Measurements from ENCODE around the gene CCL2. TPM values are rescaled to one million over a fixed set of nuclear protein-coding genes. Genes with fewer than 3 reads are reported as not detected.

CCL2 gene
- total and polyA plus RNA-seq, 2 of the 8 experiments (the other 6 are each of a cell fraction or from before 2014, with no cell fraction given): 3.0 to 3.7 TPM

- Histone ChIP-seq H2BK5ac (ENCODE audit: low read depth, low read length) (no peak overlapping the region), H3K4me2 (ENCODE audit: insufficient read depth in 1 of 2, low read depth in 2 of 2, low read length in 2 of 2) (no peak overlapping the region), H3K18ac (ENCODE audit: extremely low read depth, low read length) (no peak overlapping the region), H4K91ac (replicated peaks; ENCODE audit: insufficient read length, low read length) (no peak overlapping the region), H2BK20ac (ENCODE audit: low read length) (no peak overlapping the region), H3K23ac (ENCODE audit: insufficient read length) (no peak overlapping the region), H2AFZ (ENCODE audit: low read length) (peak overlapping the region; percentile 64), H2AK5ac (ENCODE audit: low read depth, low read length) (no peak overlapping the region), H3K4ac (replicated peaks; ENCODE audit: insufficient read length, low read depth, low read length) (no peak overlapping the region), H3K9me3 (ENCODE audit: insufficient read depth in 2 of 2, low read depth in 1 of 2, low read length in 1 of 2) (no peaks in the 10 kb centered on the region), H2BK15ac (ENCODE audit: low read length) (no peak overlapping the region), H3K4me1 (replicated peaks in 1 of 4; ENCODE audit: control insufficient read depth in 3 of 4, insufficient read depth in 4 of 4, low read length in 3 of 4) (no peaks in the 10 kb centered on the region), H3K4me3 (ENCODE audit: extremely low read depth in 1 of 4, insufficient read depth in 2 of 4, low read depth in 3 of 4, low read length in 4 of 4) (no peak overlapping the region), H4K8ac (ENCODE audit: extremely low read depth, insufficient read depth, low read length) (no peak overlapping the region), H2BK12ac (ENCODE audit: low read depth, low read length) (no peak overlapping the region), H2BK120ac (replicated peaks; ENCODE audit: low read depth, low read length) (no peak overlapping the region), H4K20me1 (replicated peaks in 1 of 2; ENCODE audit: control insufficient read depth in 1 of 2, insufficient read depth in 2 of 2, low read length in 2 of 2) (no peaks in the 10 kb centered on the region), H3K36me3 (ENCODE audit: control insufficient read depth in 2 of 4, insufficient read depth in 4 of 4, low read length in 3 of 4) (no peaks in the 10 kb centered on the region), H3K14ac (ENCODE audit: insufficient read length) (no peak overlapping the region), H4K5ac (ENCODE audit: insufficient read length, low read depth, low read length) (no peak overlapping the region), H3K79me2 (ENCODE audit: control insufficient read depth in 1 of 2, insufficient read depth in 2 of 2, low read length in 2 of 2) (no peaks in the 10 kb centered on the region), H3K56ac (replicated peaks; ENCODE audit: insufficient read length, low read depth, low read length) (no peak overlapping the region), H3K27ac (ENCODE audit: low read depth, low read length) (no peak overlapping the region), H3K23me2 (ENCODE audit: low read depth, low read length) (no peaks in the 10 kb centered on the region), H3K27me3 (replicated peaks in 1 of 4; ENCODE audit: control insufficient read depth in 3 of 4, extremely low read depth in 1 of 4, insufficient read depth in 3 of 4, low read length in 3 of 4) (no peaks in the 10 kb centered on the region), H3K79me1 (ENCODE audit: low read depth, low read length) (no peaks in the 10 kb centered on the region), H3K9ac (replicated peaks in 1 of 4; ENCODE audit: extremely low read depth in 1 of 4, low read depth in 3 of 4, low read length in 3 of 4) (no peak overlapping the region)
- TF ChIP-seq SAP30 (IDR thresholded peaks at IDR 0.05; ENCODE audit: insufficient read depth, insufficient replicate concordance, low read length): no peak
- no peak for TF ChIP-seq SIRT6 (IDR thresholded peaks at IDR 0.05; ENCODE audit: low read length)
- no peak for TF ChIP-seq TAF7 (optimal IDR thresholded peaks at IDR 0.05; ENCODE audit: borderline replicate concordance, low read depth, low read length)
- TF ChIP-seq ASH2L (IDR thresholded peaks at IDR 0.05; ENCODE audit: low read length): no peak
- peak in 2 of 3 experiments; percentile 79 to 91; a peak in 3 of 4 replicates for TF ChIP-seq CTCF (IDR thresholded peaks at IDR 0.05; ENCODE audit: control extremely low read depth in 1 of 3, insufficient read depth in 1 of 3, low read depth in 1 of 3, low read length in 3 of 3)
- TF ChIP-seq SIX5 (IDR thresholded peaks at IDR 0.05; ENCODE audit: low read depth, low read length): no peak
- TF ChIP-seq RAD21 (IDR thresholded peaks at IDR 0.05 in 1 of 2, conservative IDR thresholded peaks at IDR 0.05 in 1 of 2; ENCODE audit: low read depth in 2 of 2, low read length in 2 of 2): peak; percentile 90 to 93
- DNase-seq (ENCODE audit: low read depth in 1 of 2, low spot score in 2 of 2) (peak; percentile 19 to 51), FAIRE-seq (peak; percentile 84)
- CTCF ChIA-PET (ENCODE audit: partially characterized antibody): interaction anchor here (0.7 to 13.3 kb wide), 32 partner anchors 11 to 141 kb away, joined by 3 to 210 read pairs (median 4); partner anchors contain the start of genes CCL1, CCL13 and CCL8
- 71% methylated on average over 3 of the region's 3 CpGs; no CpG with 5 or more reads in 1 of the 2 experiments for WGBS, 2 experiments (ENCODE audit: extremely low coverage in 1 of 2, insufficient coverage in 1 of 2, insufficient read length in 1 of 2, insufficient replicate concordance in 2 of 2, low coverage in 1 of 2, low lambda C conversion rate in 2 of 2, missing lambda C conversion rate in 1 of 2)
- POLR2A ChIA-PET (ENCODE audit: partially characterized antibody): no interaction called here
Observed at GRCh38 chr17:34306466-34306865, 51.4 kb downstream of the CCL2 start.
